Vagina (tissue), 2 donors: Measurements from ENCODE around the gene LIPG.

Experiments used
- POLR2A ChIP-seq, 2 donors: fragments of 450-650 bp; IDR thresholded peaks; one replicate each; pipeline ENCODE4 v1.6.1; 2017; ENCODE audit warnings: antibody characterized with exemption in 2 of 2, mild to moderate bottlenecking in 2 of 2, moderate library complexity in 2 of 2
- TF ChIP-seq, protein P1 (sequence below), 3 experiments: fragments of 450-650 bp in 2 of 3; fragments of 200-600 bp in 1 of 3; sonication (generic) in 1 of 3; IDR thresholded peaks; one replicate each; pipeline ENCODE4 v1.5.1; 2017 to 2019; ENCODE audit warnings: antibody characterized with exemption in 3 of 3, mild to moderate bottlenecking in 2 of 3, moderate library complexity in 2 of 3

DNA sequence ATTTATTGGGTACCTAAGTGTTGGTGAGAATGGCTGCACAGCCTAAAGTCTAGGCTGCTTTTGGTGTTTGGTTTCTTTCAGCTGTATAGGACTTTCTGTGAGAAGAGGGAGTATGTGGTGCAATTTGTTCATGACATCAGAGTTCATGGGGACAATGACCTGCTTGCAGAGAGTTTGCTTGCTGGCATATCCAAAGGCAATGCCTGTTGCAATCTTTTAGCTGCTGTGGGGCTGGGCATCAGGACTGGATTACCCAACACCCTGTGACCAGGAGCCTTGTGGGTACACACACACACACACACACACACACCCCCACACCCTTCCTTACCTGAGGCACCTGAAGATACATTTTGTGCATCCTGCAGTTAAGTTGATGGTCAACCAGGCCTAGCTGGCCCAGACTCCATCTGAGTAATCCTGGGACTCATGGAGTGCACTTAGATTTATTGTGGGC is 68.4 kb downstream of the LIPG start:
- TF ChIP-seq, protein P1, sequence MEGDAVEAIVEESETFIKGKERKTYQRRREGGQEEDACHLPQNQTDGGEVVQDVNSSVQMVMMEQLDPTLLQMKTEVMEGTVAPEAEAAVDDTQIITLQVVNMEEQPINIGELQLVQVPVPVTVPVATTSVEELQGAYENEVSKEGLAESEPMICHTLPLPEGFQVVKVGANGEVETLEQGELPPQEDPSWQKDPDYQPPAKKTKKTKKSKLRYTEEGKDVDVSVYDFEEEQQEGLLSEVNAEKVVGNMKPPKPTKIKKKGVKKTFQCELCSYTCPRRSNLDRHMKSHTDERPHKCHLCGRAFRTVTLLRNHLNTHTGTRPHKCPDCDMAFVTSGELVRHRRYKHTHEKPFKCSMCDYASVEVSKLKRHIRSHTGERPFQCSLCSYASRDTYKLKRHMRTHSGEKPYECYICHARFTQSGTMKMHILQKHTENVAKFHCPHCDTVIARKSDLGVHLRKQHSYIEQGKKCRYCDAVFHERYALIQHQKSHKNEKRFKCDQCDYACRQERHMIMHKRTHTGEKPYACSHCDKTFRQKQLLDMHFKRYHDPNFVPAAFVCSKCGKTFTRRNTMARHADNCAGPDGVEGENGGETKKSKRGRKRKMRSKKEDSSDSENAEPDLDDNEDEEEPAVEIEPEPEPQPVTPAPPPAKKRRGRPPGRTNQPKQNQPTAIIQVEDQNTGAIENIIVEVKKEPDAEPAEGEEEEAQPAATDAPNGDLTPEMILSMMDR (IDR thresholded peaks at IDR 0.05): no peak
- no peak for TF ChIP-seq POLR2A (IDR thresholded peaks at IDR 0.05)
